Stimulated activated memory B cell treated with anti-CD40 and anti-IgM and Interleukin-4, amounts not matched to agents 10 μg/mL and 1 μg/mL and 100 μg/mL, for 72 hours (primary cell): Measurements from ENCODE around the gene PVALEF.
A peak's percentile ranks its signal among the peaks of the same experiment; 100 is the strongest.

ENCODE experiments used
- ATAC-seq: fragments of 150-1000 bp; cut with Tn5 transposase; 2 replicates; pipeline ENCODE4 v1.10.0; 2021
- H3K27ac Mint-ChIP-seq: one replicate; pipeline ENCODE4 v1.8.0; 2022; ENCODE audit warnings: mild to moderate bottlenecking, mixed read lengths
- H3K27me3 Mint-ChIP-seq: one replicate; pipeline ENCODE4 v1.8.0; 2022; ENCODE audit warnings: mixed read lengths
- H3K36me3 Mint-ChIP-seq: one replicate; pipeline ENCODE4 v1.8.0; 2022; ENCODE audit warnings: mixed read lengths
- H3K4me1 Mint-ChIP-seq: one replicate; pipeline ENCODE4 v1.8.0; 2022; ENCODE audit warnings: mixed read lengths
- H3K4me3 Mint-ChIP-seq: one replicate; pipeline ENCODE4 v1.8.0; 2022; ENCODE audit warnings: mild to moderate bottlenecking, moderate library complexity, mixed read lengths
- H3K9me3 Mint-ChIP-seq: one replicate; pipeline ENCODE4 v1.8.0; 2022; ENCODE audit warnings: mixed read lengths

PVALEF gene

DNA sequence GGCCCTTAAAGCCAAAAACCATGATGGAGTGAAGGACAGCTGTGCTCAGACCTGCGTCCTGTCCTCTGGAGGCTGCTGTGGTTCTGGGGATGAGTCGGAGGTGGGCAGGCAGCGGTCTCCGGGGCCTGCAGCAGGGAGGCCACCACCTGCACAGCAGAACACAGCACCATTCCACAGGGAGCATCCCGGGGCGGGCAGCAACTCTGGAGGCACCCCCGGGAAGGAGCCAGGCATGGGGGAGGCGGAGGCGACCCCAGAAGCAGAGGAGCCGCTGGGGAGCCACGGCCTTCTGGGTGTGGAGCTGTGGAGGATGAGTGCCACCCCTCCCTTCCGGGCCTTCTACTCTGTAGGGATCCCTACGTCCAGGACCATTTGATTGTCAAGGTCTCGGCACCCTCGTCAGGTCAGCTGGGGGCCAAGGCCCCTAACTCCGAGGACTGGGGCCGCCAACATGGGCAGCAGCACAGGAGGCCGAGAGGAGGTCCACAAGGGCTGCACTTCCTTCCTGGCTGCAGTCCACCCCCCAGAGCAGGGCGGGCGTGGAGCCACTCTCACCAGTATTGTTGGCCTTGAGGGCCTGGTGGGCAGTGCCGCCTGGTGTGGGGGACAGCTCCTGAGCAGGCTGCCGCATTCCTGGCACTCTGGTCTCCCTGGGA lies 33.6 kb downstream of the PVALEF start:
- peaks cover 44% of the 10 kb centered on the region for H3K36me3 Mint-ChIP-seq
- H3K4me1 Mint-ChIP-seq: no peaks in the 10 kb centered on the region
- no peak overlapping the region for H3K27ac Mint-ChIP-seq
- no peaks in the 10 kb centered on the region for H3K27me3 Mint-ChIP-seq
- ATAC-seq: no peak
- no peak overlapping the region for H3K4me3 Mint-ChIP-seq
- no peaks in the 10 kb centered on the region for H3K9me3 Mint-ChIP-seq

DNA sequence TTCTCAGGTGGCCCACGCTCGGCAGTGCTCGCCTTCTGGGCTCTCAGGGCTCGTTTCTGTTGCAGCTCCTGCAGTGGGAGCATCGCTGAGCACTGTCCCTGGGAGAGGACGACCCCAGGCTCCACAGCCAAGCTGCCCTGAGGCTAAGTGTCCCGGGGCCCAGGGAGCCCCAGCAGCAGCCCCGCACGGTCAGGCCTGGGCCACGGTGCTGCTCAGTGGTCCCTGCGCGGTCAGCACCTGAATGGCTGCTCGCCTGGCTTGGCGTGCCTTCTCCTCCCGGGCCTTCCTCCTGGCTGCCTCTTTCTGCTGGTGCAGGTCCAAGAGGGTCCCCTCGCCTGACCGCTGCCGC lies 34.1 kb downstream of the PVALEF start:
- Mint-ChIP-seq H3K4me3 (no peak overlapping the region), H3K27ac (no peak overlapping the region), H3K4me1 (no peaks in the 10 kb centered on the region), H3K27me3 (no peaks in the 10 kb centered on the region), H3K36me3 (peaks cover 39% of the 10 kb centered on the region), H3K9me3 (no peaks in the 10 kb centered on the region)
- ATAC-seq: no peak

- no peak for ATAC-seq
- no peak overlapping the region for H3K27ac Mint-ChIP-seq
- H3K9me3 Mint-ChIP-seq: no peaks in the 10 kb centered on the region
- no peaks in the 10 kb centered on the region for H3K27me3 Mint-ChIP-seq
- H3K4me3 Mint-ChIP-seq: no peak overlapping the region
- H3K36me3 Mint-ChIP-seq: peaks cover 39% of the 10 kb centered on the region
- H3K4me1 Mint-ChIP-seq: no peaks in the 10 kb centered on the region
Observed at GRCh38 chr17:81200201-81200600, 34.9 kb downstream of the PVALEF start.

DNA sequence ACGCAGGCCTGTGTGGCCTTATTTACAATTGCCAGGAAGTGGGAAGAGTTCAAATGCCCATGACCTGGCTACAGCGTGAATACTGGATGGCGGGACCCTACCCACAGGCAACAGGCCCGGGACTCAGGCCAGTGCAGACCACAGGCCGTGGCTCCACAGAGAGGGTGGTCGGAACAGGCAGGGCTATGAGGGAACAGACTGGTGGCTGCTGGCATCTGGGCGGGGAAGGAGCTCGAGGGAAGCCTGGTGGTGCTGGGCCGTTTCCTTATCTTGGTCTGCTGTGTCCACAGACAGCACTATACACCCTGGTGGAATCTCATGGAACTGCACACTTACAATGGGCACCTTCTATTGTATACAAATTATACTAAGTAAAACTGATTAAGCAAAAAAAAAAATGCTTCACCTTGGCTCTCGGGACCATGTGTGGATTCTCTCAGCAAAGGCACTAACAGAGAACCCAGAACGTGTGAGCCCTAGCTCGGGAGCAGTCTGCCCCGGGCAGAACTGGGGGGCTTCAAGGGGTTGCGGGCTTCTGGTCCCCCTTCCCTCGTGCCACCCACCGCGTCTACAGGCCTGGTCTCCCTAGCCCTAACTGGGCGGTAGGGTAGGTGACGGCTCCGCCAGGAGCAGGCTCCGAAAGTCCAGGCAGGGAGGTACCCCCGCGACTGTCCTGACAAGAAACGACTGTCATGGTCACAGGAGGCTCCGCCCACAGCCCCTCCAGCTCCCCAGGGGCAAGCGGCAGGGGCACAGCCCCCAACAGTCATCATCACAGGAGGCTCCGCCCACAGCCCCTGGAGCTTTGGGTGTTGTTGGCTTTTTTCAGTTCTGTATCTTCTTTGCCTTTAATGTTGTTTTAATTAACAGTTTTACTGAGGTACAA lies 35.6 kb downstream of the PVALEF start:
- no peak overlapping the region for H3K4me3 Mint-ChIP-seq
- no peak for ATAC-seq
- H3K27ac Mint-ChIP-seq: no peak overlapping the region
- no peaks in the 10 kb centered on the region for H3K9me3 Mint-ChIP-seq
- no peaks in the 10 kb centered on the region for H3K4me1 Mint-ChIP-seq
- peaks cover 44% of the 10 kb centered on the region for H3K36me3 Mint-ChIP-seq
- H3K27me3 Mint-ChIP-seq: no peaks in the 10 kb centered on the region

DNA sequence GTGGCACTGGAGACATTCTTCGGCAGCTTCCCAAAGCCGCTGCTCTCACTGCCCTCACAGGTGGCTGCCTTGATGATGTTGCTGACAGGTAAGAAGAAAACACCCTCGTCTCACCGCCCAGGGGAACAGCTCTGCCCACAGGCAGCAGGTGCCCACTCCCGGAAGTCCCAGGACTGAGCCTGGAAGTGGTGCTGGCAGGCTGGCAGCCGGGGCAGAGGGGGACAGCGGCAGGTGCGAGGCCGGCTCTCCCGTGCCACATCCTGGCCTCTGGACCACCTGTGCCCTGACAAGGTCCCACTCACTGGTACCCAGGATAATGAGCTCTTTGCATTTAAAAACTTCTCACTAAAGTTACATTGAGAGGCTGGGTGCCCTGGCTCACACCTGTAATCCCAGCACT lies 37.0 kb downstream of the PVALEF start:
- no peaks in the 10 kb centered on the region for H3K27me3 Mint-ChIP-seq
- peaks cover 2% of the 10 kb centered on the region for H3K4me1 Mint-ChIP-seq
- ATAC-seq: no peak
- H3K9me3 Mint-ChIP-seq: no peaks in the 10 kb centered on the region
- peaks cover 47% of the 10 kb centered on the region for H3K36me3 Mint-ChIP-seq
- no peak overlapping the region for H3K4me3 Mint-ChIP-seq
- no peak overlapping the region for H3K27ac Mint-ChIP-seq

GRCh38 chr17:81203136-81203535 lies 37.8 kb downstream of the PVALEF start:
- Mint-ChIP-seq H3K27me3 (no peaks in the 10 kb centered on the region), H3K4me3 (no peak overlapping the region), H3K4me1 (peaks cover 8% of the 10 kb centered on the region), H3K36me3 (peaks cover 41% of the 10 kb centered on the region), H3K27ac (no peak overlapping the region), H3K9me3 (no peaks in the 10 kb centered on the region)
- no peak for ATAC-seq

DNA sequence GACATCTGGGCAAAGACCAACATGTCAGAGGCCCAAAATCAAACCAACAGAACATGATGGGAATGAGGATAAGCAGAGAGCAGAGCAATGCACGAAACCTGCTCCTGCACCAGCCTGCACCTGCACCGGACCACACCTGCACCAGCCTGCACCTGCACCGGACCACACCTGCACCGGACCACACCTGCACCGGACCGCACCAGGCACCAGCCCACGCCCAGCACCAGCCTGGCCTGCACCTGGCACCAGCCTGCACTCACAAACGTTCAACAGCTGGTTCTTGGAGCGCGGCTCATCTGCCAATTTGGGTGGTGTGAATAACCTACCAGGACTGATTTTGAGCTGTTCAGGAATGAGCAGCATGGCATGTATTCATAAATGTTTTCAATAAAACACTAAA lies 39.3 kb downstream of the PVALEF start:
- ATAC-seq: no peak
- H3K27ac Mint-ChIP-seq: no peak overlapping the region
- peaks cover 33% of the 10 kb centered on the region for H3K36me3 Mint-ChIP-seq
- H3K9me3 Mint-ChIP-seq: no peaks in the 10 kb centered on the region
- H3K4me1 Mint-ChIP-seq: peaks cover 8% of the 10 kb centered on the region
- no peaks in the 10 kb centered on the region for H3K27me3 Mint-ChIP-seq
- no peak overlapping the region for H3K4me3 Mint-ChIP-seq

GRCh38 chr17:81206166-81206565 lies 40.9 kb downstream of the PVALEF start:
- H3K27ac Mint-ChIP-seq: no peak overlapping the region
- no peaks in the 10 kb centered on the region for H3K27me3 Mint-ChIP-seq
- no peak for ATAC-seq
- H3K36me3 Mint-ChIP-seq: peaks cover 33% of the 10 kb centered on the region
- peaks cover 14% of the 10 kb centered on the region for H3K4me1 Mint-ChIP-seq
- H3K9me3 Mint-ChIP-seq: no peaks in the 10 kb centered on the region
- no peak overlapping the region for H3K4me3 Mint-ChIP-seq

DNA sequence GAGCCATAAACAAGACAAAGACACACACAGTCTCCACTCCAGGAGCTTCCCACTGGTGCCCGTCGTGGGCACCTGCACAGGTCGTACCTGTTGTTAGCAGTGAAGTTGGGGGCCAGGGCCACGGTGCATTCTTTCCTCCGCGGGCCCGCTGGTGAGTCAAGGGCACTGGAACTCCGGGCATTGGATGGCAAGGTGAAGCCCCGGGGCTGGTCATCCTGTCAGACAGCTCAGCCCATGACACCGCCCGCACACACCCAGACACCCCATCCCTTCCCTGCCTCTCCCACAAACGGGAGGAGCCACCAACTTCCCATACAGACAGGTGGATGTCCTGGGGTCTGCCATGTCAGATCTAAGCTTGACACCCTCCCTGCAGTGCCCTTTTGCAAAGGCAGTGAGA lies 41.4 kb downstream of the PVALEF start:
- no peak for ATAC-seq
- H3K27ac Mint-ChIP-seq: no peak overlapping the region
- H3K27me3 Mint-ChIP-seq: no peaks in the 10 kb centered on the region
- no peaks in the 10 kb centered on the region for H3K9me3 Mint-ChIP-seq
- H3K4me3 Mint-ChIP-seq: no peak overlapping the region
- H3K36me3 Mint-ChIP-seq: peaks cover 33% of the 10 kb centered on the region
- peaks cover 16% of the 10 kb centered on the region for H3K4me1 Mint-ChIP-seq

- Mint-ChIP-seq H3K36me3 (peaks cover 23% of the 10 kb centered on the region), H3K9me3 (no peaks in the 10 kb centered on the region), H3K4me3 (no peak overlapping the region), H3K27ac (peak overlapping the region; percentile 3), H3K4me1 (peaks cover 25% of the 10 kb centered on the region), H3K27me3 (no peaks in the 10 kb centered on the region)
- peak; percentile 61 for ATAC-seq
Observed at GRCh38 chr17:81207610-81208581, 42.6 kb downstream of the PVALEF start.

DNA sequence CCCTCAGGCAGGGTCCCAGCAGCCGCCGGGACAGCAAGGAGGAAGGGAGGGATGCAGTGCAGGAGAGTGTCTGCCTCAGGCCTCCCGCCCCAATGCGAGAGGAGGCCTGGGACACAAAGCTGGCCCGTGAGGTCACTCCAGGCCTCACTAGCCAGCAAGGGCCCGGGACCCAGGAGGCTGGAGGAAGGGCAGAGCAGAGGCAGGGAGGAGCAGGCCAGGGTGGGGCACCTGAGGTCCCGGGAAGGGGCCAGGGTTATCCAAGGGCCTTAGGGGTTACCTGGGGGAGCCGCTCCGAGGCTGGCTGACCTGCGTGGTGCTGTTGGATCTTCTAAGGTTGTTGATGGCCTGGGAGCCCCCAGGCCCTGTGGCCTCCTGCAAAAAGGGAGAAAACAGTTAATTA lies 43.3 kb downstream of the PVALEF start:
- ATAC-seq: no peak
- H3K27ac Mint-ChIP-seq: no peak overlapping the region

DNA sequence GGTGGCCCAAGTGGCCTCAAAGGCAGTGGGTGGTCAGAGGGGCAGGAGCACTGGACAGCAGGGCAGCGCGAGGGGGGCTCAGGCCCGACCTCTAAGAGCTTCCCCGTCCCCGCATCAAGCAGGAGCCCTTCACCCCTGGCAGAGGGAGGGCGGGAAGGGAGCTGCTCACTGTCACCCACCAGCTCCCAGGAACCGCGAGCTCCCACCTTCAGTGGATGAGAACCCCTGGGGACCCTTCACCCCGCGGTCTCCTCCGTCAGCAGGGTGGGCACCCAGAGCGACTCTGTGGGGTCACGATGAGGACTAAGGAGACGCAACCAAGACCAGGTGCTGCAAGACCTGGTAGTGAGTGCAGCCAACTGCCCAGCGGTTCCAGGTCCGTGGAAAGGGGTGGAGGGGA lies 43.8 kb downstream of the PVALEF start:
- H3K4me3 Mint-ChIP-seq: no peak overlapping the region
- no peak for ATAC-seq
- H3K27ac Mint-ChIP-seq: no peak overlapping the region
- no peaks in the 10 kb centered on the region for H3K27me3 Mint-ChIP-seq
- peaks cover 26% of the 10 kb centered on the region for H3K4me1 Mint-ChIP-seq
- peaks cover 18% of the 10 kb centered on the region for H3K36me3 Mint-ChIP-seq
- no peaks in the 10 kb centered on the region for H3K9me3 Mint-ChIP-seq

More for the DNA sequence above, 43.3 kb downstream of the PVALEF start:
- H3K27me3 Mint-ChIP-seq: no peaks in the 10 kb centered on the region
- H3K4me3 Mint-ChIP-seq: no peak overlapping the region
- peaks cover 26% of the 10 kb centered on the region for H3K4me1 Mint-ChIP-seq
- peaks cover 18% of the 10 kb centered on the region for H3K36me3 Mint-ChIP-seq
- H3K9me3 Mint-ChIP-seq: no peaks in the 10 kb centered on the region

DNA sequence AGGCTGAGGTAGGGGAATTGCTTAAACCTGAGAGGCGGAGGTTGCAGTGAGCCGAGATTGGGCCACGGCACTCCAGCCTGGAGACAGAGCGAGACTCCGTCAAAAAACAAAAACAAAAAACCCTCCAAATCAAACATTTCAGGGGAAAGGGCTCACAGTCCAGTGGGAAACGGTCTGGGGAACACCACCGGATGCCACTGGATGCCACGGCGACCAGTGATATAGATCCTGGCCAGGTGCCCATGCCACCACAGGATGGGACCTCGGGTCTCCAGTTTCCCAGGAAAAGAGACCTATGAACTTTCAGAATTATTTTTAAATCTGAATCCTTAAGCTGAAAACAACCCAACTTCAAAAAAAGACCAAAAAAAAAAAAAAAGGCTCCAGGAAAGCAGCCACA lies 45.2 kb downstream of the PVALEF start:
- Mint-ChIP-seq H3K27me3 (no peaks in the 10 kb centered on the region), H3K4me1 (peaks cover 26% of the 10 kb centered on the region)

GRCh38 chr17:81210868-81211267 lies 45.6 kb downstream of the PVALEF start:
- peaks cover 8% of the 10 kb centered on the region for H3K36me3 Mint-ChIP-seq
- no peak overlapping the region for H3K4me3 Mint-ChIP-seq

More for the DNA sequence above, 45.2 kb downstream of the PVALEF start:
- H3K36me3 Mint-ChIP-seq: peaks cover 10% of the 10 kb centered on the region
- no peak for ATAC-seq
- H3K4me3 Mint-ChIP-seq: no peak overlapping the region
- peak overlapping the region; percentile 17 for H3K27ac Mint-ChIP-seq
- H3K9me3 Mint-ChIP-seq: no peaks in the 10 kb centered on the region

GRCh38 chr17:81212365-81212764 lies 47.1 kb downstream of the PVALEF start:
- ATAC-seq: peak; percentile 49
- Mint-ChIP-seq H3K4me1 (peaks cover 31% of the 10 kb centered on the region), H3K4me3 (no peak overlapping the region)

More at GRCh38 chr17:81210868-81211267, 45.6 kb downstream of the PVALEF start:
- H3K27ac Mint-ChIP-seq: peak overlapping the region; percentile 17
- H3K9me3 Mint-ChIP-seq: no peaks in the 10 kb centered on the region
- ATAC-seq: no peak
- H3K4me1 Mint-ChIP-seq: peaks cover 26% of the 10 kb centered on the region
- no peaks in the 10 kb centered on the region for H3K27me3 Mint-ChIP-seq

More at GRCh38 chr17:81212365-81212764, 47.1 kb downstream of the PVALEF start:
- Mint-ChIP-seq H3K36me3 (peaks cover 9% of the 10 kb centered on the region), H3K27ac (no peak overlapping the region), H3K9me3 (no peaks in the 10 kb centered on the region), H3K27me3 (no peaks in the 10 kb centered on the region)
